Activated CD4-positive, alpha-beta T cell treated with anti-CD3 and anti-CD28 coated beads, Interleukin-2, amount 50 U/mL, for 48 hours (primary cell): Measurements from ENCODE around the gene C10orf88.
"Not testable (repeated sequence)": the region's sequence is repeated elsewhere in the genome, so short reads cannot be mapped to it uniquely, and the experiment has no call there.

ENCODE experiments used
- DNase-seq, 2 experiments: peaks; one replicate each; pipeline ENCODE4 v3.0.0-alpha.2; 2020

C10orf88 gene

GRCh38 chr10:122955892-122956291, 1.9 kb upstream of the C10orf88 start:
- no peak for DNase-seq

- no peak for DNase-seq
Measured at GRCh38 chr10:122954731-122955050, 664 bp upstream of the C10orf88 start.

- DNase-seq = no peak
Measured at GRCh38 chr10:122949296-122949695, 4.7 kb downstream of the C10orf88 start.

- DNase-seq = no peak
Measured at GRCh38 chr10:122939856-122940543, 14.0 kb downstream of the C10orf88 start.

GRCh38 chr10:122939133-122939855, 14.7 kb downstream of the C10orf88 start:
- no peak for DNase-seq

GRCh38 chr10:122931088-122931906, 22.7 kb downstream of the C10orf88 start:
- no peak for DNase-seq

DNA sequence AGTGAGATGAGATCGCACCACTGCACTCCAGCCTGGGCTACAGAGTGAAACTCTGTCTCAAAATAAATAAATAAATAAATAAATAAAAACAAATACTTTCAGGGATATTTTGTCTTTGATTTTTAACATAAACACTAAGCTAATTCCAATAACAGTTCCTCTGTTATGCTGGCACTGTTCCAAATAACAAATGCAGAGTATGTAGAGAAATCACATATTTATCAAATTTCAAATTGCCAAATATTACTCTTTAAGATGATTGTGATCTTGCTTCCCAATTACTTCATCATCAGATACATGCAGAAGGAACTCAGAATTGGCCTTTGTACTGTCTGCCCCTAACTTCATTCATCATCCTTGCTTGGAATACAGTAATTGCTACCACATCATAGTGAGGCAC, 23.9 kb downstream of the C10orf88 start:
- DNase-seq = no peak

- no peak for DNase-seq
Measured at GRCh38 chr10:122915700-122916099, 38.3 kb downstream of the C10orf88 start.

- peak; percentile 63 to 69 for DNase-seq
Measured at GRCh38 chr10:122911889-122912484, 42.0 kb downstream of the C10orf88 start.

- no peak for DNase-seq
Measured at GRCh38 chr10:122910310-122910709, 43.7 kb downstream of the C10orf88 start, which contains the start of gene FAM24A. Gene FAM24A (plus strand): TSS chr10:122910610. CDS start chr10:122911635, 1,025 bp downstream.

GRCh38 chr10:122903861-122904260, 50.2 kb downstream of the C10orf88 start:
- not testable (repeated sequence) for DNase-seq

- no peak for DNase-seq
Measured at GRCh38 chr10:122894261-122894944, 59.6 kb downstream of the C10orf88 start.

GRCh38 chr10:122884166-122884565, 69.9 kb downstream of the C10orf88 start:
- no peak for DNase-seq

DNA sequence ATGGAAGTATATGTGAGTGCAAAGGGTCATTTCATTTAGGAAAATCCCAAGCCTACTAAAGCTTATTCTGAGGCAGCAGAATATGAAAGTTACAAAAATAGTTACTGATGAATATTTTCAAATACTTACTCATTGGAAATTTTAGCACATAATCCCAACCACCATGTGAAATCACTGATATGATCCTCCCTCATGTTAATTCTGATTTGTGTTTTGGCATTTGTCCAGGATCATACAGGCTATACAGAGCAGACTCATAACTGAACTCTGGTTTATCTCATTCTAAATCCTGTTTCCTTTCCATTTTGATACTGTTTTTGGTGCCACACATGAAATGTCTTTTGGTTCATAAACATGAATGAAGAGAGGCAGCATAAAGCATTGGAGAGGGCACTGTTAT, 71.3 kb downstream of the C10orf88 start:
- no peak for DNase-seq
